MM.1S (cell line): ENCODE data around the gene GFOD2.

Experiments
- CTCF ChIP-seq: fragments of 300-600 bp; sonication (generic); IDR thresholded peaks from 2 replicates; pipeline ENCODE4 v1.5.1; 2016; ENCODE audit warnings: antibody characterized with exemption, low read length, mixed read lengths
- EZH2 ChIP-seq: fragments of 300-600 bp; sonication (generic); optimal IDR thresholded peaks from 2 replicates; pipeline ENCODE3; 2017; ENCODE audit warnings: low read depth, mild to moderate bottlenecking, antibody characterized with exemption, low read length, mixed read lengths

GRCh38 chr16:67656344-67657016 lies 62.6 kb downstream of the GFOD2 start:
- TF ChIP-seq CTCF (no peak), EZH2 (no peak)
